DMS153 (cell line): ENCODE results near the gene COL4A1.

Source experiments
- DNase-seq: peaks from one replicate; lab custom pipeline; 2025; lab: John Stamatoyannopoulos, UW

COL4A1 gene

DNA sequence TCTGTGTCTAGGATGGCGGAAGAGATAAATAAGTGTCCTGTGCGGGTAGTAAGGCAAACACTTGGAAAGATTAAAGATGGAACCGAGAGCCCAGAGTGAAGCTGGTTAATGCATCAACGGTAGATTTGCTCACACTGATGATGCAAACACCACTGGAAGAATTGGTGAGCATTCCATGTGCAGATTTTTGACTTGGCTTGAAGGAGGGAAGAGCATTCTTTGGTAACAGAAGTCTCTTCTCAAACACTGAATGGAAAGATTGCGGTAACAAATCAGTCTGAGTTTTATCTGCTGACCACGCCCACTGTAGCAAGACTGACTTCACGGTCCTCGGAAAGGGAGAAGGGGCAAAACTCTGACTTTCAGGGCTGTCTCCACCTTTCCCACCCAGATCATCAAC, 112.5 kb downstream of the COL4A1 start:
- no peak for DNase-seq

DNA sequence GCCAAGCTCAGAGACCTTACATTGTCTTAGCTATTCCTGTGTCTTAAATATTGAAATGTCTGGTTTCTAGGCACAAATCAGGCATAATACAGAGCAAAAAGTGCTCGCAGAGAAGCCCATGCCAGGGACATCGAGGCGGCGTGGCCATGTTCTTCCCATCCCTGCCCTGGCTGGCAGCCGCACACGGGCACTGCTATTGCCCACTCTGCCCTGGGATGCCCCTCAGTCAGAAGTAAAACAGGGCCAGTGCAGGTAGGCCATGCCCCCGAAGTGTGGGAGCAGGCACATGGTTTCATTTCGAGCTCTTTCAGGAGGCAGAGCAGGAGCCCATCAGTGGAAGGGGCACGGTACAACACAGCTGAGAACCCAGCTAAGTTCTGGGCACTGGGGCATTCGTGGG, 113.5 kb downstream of the COL4A1 start:
- no peak for DNase-seq

DNA sequence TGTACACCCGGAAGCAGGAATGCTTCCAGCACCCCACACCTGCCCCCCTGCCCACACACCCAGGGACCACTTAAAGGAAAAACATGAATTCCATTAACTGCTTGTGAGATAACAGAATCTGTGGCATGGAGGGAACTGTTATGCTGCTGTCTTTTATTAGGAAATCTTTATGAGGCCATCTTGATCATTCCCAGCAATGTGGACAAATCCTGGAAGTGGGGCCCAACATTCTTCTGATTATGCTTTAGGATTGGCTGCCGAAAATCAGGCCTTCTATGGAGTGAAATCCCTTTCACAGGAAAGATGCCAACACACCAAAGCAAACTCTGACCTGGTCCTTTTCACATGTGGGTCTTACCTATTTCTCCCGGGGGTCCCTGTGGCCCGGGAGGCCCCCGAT, 114.5 kb downstream of the COL4A1 start:
- DNase-seq: no peak

DNA sequence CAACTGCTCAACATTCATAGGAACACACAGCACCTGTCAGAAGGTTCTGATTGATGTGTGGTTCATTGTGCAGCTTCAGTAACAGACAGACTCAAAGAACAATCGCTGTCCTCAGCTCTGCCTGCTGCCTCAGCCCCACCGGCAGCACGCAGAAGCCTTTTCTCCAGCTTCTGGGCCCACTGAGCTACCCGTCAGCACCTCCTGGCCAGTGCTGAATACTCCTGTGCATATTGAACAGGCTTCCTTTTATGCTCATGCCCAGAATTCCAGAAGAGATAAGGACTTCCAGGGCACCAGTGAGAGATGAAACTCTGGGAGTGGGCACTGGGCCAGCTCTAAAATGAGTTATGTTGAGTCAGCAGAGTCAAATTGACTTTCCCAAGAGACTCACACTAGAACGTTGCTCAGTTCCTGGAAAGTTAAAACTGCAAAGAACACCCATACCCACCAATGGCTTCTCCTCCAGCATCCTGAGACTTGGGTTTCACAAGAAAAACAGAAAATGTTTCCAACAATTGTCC, 119.3 kb downstream of the COL4A1 start:
- no peak for DNase-seq

DNA sequence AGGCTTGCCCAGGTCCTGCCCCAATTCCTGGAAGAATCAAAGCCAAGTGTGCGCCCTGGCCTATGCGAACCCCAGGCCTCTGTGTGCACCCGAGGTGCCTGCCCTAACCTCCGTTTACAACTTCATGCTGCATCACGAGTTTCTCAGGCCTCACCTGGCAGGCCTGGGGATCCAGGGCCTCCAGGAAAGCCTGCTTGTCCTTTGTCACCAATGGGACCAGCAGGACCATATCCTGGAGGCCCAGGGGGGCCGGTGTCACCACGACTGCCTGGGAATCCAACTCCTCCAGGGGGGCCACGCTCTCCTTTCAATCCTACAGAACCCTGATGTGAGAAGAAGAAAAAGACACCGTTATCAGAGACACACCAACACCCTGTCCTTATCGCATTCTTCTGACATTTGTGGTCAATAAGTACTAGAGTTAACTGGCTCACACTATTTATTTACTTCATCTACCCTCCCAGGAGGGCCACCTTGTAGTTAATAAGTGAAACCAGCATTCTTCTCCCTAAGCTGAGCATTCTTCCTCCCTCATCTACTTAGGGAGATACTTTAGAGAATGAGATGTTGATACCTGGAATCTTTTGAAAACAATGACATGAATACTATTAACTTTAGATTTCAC, 120.6 kb downstream of the COL4A1 start:
- no peak for DNase-seq

DNA sequence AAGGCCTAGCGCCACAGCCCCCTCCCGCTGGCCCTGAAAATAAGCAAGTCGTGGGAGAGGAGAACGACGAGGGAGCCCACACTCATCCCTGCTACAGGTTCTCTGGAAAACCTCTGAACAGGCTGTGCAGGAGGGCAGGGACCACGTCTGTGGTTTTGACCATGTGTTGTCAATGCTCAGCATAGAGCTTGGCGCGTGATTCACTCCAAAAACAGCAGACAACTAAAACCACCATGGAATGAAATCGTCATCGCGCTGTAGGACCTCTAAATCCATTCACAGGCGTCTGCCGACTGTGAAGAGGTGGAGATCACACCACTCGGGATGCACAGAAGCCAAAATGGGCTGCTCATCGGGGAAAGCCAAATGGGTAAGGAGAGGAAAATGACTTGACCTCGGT, 121.3 kb downstream of the COL4A1 start:
- no peak for DNase-seq

DNA sequence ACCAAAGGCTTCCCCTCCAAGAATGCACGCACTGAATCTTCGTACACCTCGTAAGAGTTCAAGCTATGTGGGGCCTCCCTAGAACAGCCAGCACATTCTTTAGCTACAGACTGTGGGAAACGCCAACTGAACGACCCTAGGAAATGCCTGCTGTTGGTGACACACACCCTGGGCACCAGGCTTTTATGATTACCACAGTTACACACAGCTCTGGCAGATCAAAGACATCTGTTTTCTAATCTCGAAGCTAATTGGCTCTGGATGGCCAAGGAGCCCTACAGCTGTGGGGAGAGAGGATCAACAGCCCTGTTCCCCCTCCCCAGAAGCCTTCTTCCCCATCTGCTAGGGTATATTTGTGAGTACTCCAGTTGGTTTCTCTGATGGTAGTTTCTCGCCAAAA, 123.0 kb downstream of the COL4A1 start:
- DNase-seq: no peak

DNA sequence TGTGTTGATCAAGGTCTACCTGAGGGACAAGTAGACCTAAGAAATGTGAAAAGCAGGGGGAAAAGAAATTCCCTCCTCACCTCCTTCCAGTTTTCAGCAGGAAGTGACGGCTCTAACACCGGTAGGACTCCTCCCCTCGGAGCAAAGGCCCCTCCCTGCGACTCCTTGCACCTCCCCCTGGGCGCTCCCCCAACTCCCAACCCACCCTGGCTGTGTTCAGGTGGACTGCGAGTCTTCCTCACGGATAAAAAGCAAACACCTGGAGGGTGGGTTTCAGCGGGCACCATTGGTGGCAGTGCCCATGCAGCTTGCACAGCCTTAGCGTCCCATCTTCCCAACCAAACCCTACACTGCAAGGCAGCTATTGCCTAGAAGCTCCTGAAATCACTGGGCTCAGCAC, 124.5 kb downstream of the COL4A1 start:
- DNase-seq: no peak

DNA sequence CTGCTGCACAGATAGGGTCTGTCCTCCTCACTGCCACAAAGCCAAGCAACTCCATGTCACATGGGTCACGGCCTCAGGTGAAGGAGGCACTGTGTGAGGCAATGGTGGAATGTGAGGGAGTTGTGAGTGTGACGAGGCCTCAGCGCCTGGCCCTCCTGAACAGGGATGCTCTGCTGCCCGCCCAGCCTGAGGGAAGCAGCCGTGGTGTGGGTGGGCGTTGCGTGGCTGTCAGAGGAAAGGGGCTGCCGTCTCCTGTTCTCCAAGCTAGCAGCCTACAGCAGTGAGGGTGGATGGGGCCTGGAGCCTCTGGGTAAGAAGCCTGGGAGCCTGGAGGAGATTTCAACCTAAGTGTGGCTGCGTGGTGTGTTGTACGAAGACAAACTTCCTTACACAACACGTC, 125.0 kb downstream of the COL4A1 start:
- DNase-seq: no peak

DNA sequence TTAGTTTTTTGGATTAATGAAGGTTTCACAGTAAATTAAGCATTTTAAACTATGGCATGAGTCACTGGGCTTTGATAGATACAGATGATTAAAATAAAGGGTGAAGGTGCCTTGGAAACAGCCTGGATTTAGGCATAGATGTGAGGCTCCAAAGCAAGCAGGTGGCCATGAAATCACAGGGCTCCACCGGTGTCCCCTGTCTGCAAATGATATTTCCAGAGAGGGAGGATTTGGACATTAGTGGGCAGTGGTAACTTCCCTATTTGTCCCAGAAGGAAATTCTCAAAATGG, 127.2 kb downstream of the COL4A1 start:
- no peak for DNase-seq

DNA sequence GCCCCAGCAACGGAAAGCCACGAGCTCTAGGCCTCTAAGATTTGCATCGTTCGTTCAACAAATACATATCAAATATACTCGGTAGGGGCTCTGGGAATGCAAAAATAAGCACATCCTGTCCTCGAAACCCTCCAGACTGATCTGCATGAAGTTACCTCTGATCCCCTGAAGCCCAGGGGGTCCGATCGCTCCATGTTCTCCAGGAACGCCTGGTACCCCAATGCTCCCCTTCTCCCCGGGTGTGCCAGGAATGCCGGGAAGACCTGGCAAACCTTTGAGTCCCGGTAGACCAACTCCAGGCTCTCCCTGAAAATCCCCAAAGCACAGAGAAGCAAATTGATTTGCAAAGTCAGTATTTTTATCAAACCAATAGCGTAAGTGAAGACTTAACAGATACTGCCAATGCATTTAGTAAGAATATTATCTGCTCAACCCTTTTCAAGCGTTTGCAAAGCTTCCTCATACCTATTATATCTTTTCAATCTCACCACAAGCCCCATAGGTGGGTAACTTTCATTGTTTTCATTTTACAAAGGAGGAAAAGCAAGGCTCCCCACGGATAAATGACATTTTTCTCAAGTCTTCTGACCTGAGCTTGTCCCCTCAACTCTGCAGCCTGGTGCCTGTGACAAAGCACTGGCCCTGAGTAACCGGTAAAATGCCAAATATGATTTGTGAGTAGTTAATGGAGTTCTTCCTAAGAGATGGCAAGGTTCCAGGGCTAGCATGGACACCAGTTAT, 127.7 kb downstream of the COL4A1 start:
- no peak for DNase-seq

DNA sequence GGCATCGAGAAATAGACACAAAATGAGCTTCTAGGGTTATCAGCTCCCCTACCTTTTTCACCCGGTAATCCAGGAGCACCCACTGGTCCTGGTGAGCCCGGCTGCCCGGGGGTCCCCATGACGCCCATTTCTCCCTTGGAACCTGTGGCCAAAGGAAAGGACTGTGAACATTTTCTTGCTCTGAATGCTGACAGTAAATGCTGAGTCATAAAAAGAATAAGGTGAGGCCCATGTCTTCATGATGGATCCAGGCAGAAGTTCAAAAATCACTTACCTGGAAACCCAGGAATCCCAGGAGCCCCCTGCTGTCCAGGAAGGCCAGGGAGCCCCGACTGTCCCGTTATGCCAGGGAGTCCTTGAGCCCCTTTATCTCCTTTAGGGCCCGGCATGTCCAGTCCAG, 129.2 kb downstream of the COL4A1 start:
- DNase-seq: no peak

DNA sequence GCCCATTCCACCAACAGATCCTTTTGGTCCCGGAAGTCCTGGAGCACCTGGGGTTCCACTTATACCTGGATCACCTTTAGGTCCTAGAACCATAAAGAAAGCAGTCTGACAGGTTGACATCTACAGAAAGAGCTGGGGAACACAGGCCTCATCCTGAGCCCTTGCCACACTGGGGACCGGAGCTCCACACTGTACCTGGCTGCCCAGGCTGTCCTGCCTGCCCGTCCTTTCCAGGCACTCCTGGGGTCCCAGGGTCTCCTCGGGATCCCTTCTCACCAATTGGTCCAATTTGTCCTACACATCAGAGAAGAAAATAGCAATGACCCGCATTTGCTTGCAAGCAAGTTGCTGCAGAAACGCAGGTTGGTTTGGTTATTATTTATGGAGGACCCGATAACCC, 130.5 kb downstream of the COL4A1 start:
- no peak for DNase-seq

DNA sequence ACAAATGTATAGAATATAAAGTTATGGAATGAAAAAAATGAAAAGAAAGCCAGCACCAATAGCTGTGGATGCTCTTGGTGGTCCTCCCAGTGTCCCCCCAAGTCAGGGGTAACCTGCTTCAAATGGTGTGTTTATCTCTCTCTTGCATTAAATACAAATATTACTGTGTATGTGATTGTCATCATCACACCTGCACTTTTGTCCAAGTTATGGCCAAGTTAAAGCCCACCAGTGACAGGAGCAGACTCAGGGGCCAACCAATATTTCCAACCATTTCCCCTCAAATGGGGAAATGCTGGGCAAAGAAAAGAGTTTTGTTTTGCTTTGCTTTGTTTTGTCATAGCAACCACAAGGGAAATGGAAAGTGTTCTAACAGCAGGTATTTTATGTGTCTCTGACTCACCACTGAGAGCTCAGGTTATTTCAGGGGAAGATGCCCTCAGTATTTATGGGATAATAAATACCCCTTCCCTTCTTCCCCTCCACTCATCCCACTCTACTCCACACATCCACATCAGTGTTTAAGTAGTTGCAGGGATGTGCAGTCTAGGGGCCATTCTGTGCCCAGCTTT, 133.6 kb downstream of the COL4A1 start:
- no peak for DNase-seq

DNA sequence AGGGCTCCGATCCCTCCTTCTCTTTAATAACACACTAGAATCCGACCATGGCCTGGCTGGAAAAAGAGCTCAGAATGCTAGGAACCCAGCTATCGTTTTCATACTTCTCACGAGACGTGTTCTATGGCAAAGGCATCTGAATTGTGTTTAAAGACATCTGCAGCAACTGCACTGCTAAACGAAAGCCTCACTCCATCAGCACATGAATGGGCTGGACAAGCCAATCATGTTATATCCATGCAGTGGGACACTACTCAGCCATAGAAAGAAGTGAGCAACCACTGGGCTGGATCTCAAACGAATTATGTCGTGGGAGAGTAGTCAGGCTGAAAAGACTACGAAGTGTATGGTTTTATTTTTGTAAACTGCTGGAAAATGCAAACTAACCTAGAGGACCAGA, 136.1 kb downstream of the COL4A1 start:
- DNase-seq: no peak

DNA sequence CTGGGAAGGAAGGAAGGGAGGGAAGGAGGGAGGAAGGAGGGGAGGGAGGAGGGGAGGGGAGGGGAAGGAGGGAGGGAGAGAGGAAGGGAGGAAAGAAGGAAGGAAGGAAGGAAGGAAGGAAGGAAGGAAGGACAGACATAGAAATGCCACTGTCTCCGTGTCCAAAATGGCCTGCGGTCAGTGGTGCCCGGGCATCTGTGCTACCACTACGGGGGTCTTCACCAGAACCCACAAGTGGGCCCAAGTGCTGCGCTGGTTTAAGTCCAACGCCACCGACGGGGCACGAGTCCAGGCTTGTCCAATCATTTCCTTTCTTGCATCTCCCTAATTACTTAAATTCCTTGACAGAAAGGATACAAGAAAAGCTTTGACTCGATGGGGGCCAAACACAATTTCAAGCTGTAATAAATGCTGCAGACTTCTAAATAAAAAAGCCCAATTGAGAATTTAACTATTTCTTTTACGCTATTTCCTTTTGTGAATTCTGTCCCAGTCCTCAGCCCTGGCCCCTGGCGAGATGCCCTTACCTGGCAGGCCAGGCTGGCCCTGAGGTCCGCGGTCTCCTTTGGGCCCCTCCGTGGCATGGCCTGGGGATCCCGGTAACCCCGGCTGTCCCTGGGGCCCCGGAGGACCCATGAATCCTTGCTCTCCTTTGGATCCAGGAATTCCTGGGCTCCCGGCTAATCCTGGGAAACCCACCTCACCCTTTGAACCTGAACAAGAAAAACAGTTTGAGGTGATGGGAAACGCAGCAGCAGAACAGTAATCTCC, 136.8 kb downstream of the COL4A1 start:
- no peak for DNase-seq

DNA sequence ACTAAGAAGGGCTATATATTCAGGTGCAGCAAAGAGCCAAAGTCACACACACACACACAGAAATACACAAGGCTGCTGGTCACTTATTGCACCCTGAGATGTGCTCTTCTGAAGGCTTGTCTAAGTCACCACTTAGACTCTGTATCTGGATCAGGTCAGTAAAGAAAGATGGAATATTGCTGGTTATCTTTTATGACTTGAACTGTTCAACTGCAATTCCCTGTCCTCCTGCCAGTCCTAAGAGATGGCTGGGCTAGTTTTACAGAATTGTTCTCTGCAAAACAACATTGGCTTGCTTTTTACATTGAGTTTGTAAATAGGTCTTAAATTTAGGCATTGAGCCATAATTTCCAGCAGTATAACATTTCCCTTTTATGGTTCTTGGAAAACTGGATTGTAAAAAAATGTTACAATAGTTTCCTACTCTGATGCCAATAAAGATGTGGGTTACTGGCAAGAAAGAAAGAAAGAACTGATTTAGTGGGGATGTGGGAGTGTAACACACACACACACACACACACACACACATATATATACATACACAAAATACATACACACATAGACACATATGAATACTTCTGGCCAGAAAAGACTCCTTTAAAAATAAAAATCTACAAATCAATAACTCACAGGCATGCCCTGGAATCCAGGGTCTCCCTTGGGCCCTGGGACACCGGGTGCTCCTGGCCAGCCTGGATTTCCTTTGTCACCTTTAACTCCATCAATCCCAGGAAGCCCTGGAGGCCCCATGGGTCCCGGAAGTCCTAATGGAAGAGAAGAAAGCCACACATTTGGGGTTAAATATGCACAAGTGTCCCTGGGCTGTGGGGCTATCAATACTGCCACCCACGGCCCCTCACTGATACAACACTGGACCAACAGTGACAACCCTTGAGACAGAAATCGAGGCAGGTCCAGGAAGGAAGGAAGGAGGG, 137.7 kb downstream of the COL4A1 start:
- no peak for DNase-seq

DNA sequence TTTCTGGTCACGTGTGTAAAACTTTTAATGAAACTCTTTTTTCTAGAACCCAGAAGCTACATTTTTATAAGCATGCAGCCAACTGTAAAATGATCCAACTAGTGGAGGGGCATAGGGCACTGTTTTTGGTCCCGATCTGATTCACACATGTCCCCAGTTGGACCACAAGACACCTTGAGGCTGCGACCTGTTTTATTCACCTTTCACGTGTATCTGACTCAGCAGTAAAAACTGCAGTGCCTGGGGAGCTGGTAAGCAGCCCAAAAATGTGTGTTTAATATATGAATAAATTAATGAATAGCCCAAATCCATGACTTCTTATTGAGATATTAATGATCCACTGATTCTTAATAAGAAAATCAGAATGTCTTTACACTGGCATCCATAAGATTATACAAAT, 140.4 kb downstream of the COL4A1 start:
- no peak for DNase-seq

DNA sequence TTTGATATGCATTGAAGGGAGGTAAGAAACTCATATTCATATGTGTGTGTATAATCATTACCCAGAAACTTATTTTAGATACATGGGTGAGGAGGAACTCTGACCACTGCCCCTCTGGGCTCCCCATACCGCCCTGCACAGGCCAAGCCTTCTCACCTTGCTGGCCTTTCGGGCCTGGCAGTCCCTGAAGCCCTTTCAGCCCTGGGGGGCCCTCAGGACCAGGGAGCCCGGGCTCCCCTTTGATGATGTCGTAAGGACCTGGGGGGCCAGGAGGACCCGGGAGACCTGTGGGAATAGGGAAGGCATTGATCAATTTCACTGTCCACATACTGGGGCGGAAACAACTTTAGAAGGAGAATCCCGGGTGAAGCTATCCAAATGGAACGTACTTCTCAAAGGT, 142.3 kb downstream of the COL4A1 start:
- no peak for DNase-seq

DNA sequence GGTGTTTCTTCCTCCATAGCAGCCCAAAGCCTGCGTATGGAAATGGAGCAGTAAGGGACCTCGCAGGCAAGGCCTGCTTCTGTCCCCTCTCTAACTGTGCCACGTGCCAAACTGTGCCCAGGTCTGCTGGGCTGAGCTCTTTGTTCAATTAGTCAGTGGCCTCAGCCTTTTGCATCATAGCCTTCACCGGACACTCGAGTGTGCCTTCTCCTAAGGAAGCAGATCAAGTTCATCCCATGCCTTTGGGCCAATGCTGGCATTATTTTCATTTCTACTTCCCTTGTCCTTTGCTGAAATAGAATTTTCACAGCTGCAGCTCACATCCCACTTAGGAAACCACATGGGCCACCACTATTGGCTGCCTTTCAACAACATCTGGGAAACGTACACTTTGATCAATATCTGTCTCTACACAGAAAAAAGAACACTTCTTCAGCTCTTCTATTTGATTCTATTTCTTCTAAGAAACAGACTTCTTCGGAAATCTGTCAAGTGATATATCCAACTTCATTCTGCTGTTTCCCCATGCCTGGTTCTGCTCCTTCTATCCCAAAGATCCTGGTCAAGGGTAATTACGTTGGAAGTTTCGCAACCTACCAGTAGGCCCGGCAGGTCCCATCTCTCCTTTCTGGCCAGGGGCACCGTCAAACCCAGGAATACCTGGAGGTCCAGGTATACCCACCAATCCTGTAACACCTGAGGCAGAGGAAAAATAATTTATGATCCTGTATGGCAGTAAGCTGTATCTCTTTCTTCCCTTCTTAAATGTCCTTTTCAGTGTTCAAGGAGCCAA, 143.9 kb downstream of the COL4A1 start:
- no peak for DNase-seq

DNA sequence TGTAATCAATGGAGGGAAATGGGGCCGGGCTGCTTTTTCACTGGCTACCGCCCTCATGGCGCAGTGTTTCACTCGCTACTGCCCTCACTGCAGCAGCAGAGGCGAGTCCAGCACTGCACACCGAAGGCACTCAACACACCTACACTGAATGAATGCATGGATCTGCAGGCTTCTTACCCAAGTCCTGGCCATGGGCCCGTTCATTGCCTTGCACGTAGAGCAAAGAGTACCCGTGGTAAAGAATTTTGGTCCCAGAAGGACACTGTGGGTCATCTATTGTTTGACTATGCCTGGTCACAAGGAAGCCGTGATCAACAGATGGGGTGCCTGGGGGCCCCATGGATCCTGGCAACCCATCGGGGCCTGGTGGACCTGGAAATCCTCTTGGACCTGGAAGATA, 144.9 kb downstream of the COL4A1 start:
- no peak for DNase-seq
